Mesenteric fat pad (tissue), 1 donor: ENCODE measurements around the gene GAMT. TPM values are rescaled to one million over a fixed set of nuclear protein-coding genes. Genes with fewer than 3 reads are reported as not detected.
"Not testable (repeated sequence)": the region's sequence is repeated elsewhere in the genome, so short reads cannot be mapped to it uniquely, and the experiment has no call there.

Experiments used
- DNase-seq: peaks from one replicate; pipeline ENCODE4 v3.0.0-alpha.2; 2020; ENCODE audit warnings: low spot score
- total RNA-seq: library from RNA; stranded (reverse); fragmentation: NEBNext Ultra II Directional; extraction: Animal tissue kit (Norgen Biotek cat#: 25700); gene quantifications from one replicate; pipeline ENCODE4 v1.2.1, GENCODE V29; 2021
- donor health status: DM: yes; HTN: yes; CAD: no.

Gene GAMT
- total RNA-seq, 1 donor from 2014 or later = 8.4 TPM

GRCh38 chr19:1434040-1434366 is 32.7 kb upstream of the GAMT start:
- DNase-seq = no peak

- no peak for DNase-seq
Measured at GRCh38 chr19:1433119-1434039, 32.0 kb upstream of the GAMT start.

- no peak for DNase-seq
Measured at GRCh38 chr19:1432507-1432887, 31.2 kb upstream of the GAMT start.

GRCh38 chr19:1431759-1432506 is 30.6 kb upstream of the GAMT start:
- no peak for DNase-seq

- no peak for DNase-seq
Measured at GRCh38 chr19:1430246-1430645, 28.9 kb upstream of the GAMT start.

- DNase-seq = no peak
Measured at GRCh38 chr19:1429750-1430149, 28.4 kb upstream of the GAMT start.

- no peak for DNase-seq
Measured at GRCh38 chr19:1428738-1429391, 27.5 kb upstream of the GAMT start.

GRCh38 chr19:1427221-1427920 is 26.0 kb upstream of the GAMT start:
- DNase-seq = no peak

- DNase-seq = no peak
Measured at GRCh38 chr19:1426736-1427135, 25.4 kb upstream of the GAMT start.

GRCh38 chr19:1425902-1426301 is 24.6 kb upstream of the GAMT start:
- no peak for DNase-seq

- no peak for DNase-seq
Measured at GRCh38 chr19:1425102-1425837, 23.9 kb upstream of the GAMT start.

GRCh38 chr19:1424192-1424955 is 23.0 kb upstream of the GAMT start:
- DNase-seq = no peak

GRCh38 chr19:1423436-1424191 is 22.3 kb upstream of the GAMT start:
- DNase-seq = no peak

- no peak for DNase-seq
Measured at GRCh38 chr19:1422943-1423342, 21.6 kb upstream of the GAMT start.

GRCh38 chr19:1422360-1422759 is 21.0 kb upstream of the GAMT start:
- DNase-seq = no peak

- DNase-seq = no peak
Measured at GRCh38 chr19:1421958-1422305, 20.6 kb upstream of the GAMT start.

- no peak for DNase-seq
Measured at GRCh38 chr19:1421218-1421957, 20.0 kb upstream of the GAMT start.

- DNase-seq = no peak
Measured at GRCh38 chr19:1420590-1420989, 19.2 kb upstream of the GAMT start.

- not testable (repeated sequence) for DNase-seq
Measured at GRCh38 chr19:1420085-1420484, 18.7 kb upstream of the GAMT start.
